GM19395 (cell line): ENCODE results near the gene ARL6IP5.

Experiments
- ATAC-seq: cut with Tn5 transposase; IDR thresholded peaks from one replicate; pipeline ENCODE4 v1.9.1; 2021; ENCODE audit warnings: mild to moderate bottlenecking, moderate library complexity; ENCODE audit not compliant: unreplicated experiment

The ARL6IP5 gene

DNA sequence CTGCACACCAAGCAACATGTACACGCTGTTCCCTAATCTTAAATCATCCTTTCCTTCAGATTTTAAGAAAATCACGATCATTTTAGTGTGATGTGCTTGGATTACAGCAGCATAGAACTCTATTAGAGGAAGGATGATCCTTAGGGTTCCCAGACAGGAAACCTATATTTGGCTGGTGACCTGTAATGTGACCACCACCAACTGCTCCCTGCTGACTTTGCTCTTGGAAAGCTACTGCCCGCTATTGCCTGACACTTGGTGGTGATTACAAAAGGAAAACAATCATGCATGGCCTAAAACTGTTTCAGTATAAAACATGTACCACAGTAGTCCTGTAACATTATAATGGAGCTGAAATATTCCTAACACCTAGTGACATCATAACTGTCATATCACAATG is 64.8 kb downstream of the ARL6IP5 start:
- ATAC-seq, result no peak
